ENCODE data around the gene CFAP99.

Gene CFAP99

DNA sequence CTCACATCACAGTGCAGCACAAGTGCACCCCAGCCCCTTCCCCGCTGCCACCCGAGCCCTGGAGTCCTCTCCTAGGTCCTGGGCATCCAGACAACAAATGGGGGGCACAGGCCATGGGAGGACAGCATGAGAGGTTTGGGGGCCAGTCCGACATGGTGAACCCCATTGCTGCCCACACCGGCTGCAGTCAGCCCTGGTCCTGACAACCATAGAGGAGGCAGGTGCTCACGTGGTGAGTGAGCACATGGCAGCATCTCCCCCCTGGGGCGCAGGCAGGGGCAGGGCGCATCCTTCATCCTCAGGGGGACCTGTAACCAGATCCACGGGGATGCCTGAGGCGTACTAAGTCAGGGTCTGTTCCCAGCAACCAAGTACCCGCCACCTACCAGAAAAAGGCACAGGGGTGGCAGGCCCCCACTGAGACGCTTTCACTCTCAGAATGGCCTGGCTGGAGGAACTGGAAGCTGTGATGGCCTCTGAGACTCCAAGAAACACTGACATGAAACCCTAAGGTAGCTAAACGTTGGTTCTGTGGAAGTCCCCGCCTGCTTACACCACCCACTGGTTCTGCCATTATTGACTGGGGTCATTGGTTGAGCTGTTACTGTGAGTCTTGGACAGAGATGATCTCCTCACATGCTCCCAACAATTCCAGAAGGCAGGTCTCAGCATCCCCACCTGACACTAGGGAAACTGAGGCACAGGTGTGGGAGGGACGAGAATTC lies 6.8 kb upstream of the CFAP99 start:
- H3K36me3 ChIP-seq (ENCODE audit: control insufficient read depth in 2 of 2, insufficient read depth in 2 of 2, low read length in 2 of 2): no peaks in the 10 kb centered on the region
- no peak overlapping the region for H3K4me3 ChIP-seq (ENCODE audit: low read length in 2 of 2)
- H3K4me1 ChIP-seq (ENCODE audit: control insufficient read depth, insufficient read depth, low read length): peaks cover 32% of the 10 kb centered on the region
- no peak overlapping the region for H3K27ac ChIP-seq (ENCODE audit: low read length)
- H3K9me3 ChIP-seq (ENCODE audit: control insufficient read depth in 2 of 2, low read length in 2 of 2): no peaks in the 10 kb centered on the region
- H3K27me3 ChIP-seq (ENCODE audit: control insufficient read depth in 1 of 2, insufficient read depth in 2 of 2, low read length in 2 of 2): peaks cover 10 to 15% of the 10 kb centered on the region in 2 donors
- no peak overlapping the region for H3K9ac ChIP-seq (ENCODE audit: low read length in 2 of 2)

DNA sequence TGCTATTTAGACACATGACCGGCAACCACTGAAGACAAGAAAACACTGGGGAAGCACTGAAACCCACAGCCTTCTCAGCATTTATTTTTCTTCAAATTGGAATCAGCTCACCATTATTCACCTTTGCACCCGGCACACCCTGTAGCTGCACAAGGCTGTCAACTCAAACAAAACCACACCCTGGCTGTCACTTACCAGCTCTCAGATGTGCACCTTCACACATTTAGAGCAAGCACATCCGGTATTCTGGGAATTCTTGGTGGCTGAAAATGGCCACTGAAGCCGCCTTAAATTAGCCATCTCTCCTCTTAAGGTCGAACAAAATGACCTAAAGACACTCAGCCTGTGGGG lies 6.2 kb upstream of the CFAP99 start:
- Histone ChIP-seq H3K9ac (ENCODE audit: low read length in 2 of 2) (no peak overlapping the region), H3K27ac (ENCODE audit: low read length) (no peak overlapping the region), H3K27me3 (ENCODE audit: control insufficient read depth in 1 of 2, insufficient read depth in 2 of 2, low read length in 2 of 2) (peaks cover 14 to 17% of the 10 kb centered on the region in 2 donors), H3K9me3 (ENCODE audit: control insufficient read depth in 2 of 2, low read length in 2 of 2) (no peaks in the 10 kb centered on the region), H3K4me3 (ENCODE audit: low read length in 2 of 2) (peak overlapping the region in 1 of 2 donors; percentile 64), H3K36me3 (ENCODE audit: control insufficient read depth in 2 of 2, insufficient read depth in 2 of 2, low read length in 2 of 2) (no peaks in the 10 kb centered on the region), H3K4me1 (ENCODE audit: control insufficient read depth, insufficient read depth, low read length) (peaks cover 36% of the 10 kb centered on the region)

DNA sequence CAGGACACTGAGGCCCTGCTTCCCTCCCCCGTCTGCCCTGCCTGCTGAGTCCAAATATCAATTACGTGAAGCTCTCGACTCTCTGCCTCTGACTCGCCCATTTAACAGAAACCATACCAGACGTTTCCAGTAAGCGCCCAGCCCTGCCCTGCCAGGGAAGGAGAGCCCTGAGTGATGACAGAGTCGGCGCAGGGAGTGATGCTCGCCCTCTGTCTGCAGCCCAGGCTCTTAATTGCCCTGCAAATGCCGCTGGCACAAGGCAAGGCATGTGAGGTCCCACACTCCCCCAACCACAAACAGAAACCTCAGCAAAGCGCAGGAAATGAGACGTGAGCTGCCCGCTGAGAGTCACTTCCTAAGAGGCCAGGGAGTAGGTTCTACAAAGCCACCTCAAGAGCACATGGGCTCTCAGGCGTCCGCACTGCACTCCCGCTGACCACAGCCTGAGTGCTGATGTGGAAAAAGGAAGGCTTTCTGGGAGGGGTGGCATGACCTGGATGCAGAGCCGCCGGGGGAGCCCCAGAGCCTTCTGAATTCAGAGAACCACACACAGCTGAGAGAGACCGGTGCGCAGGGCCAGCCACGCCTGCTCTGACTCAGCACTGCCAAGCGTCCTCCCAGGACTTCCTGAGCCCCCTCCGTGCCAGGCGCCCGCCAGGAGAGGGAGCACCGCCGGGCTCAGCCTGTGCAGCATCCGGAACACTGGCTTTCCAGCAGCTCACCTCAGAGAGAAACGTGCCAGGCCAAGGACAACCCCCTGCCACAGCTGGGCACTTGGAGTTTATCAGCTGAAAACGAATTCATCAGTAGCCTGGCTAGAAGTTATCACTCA lies 5.7 kb upstream of the CFAP99 start:
- H3K9me3 ChIP-seq (ENCODE audit: control insufficient read depth in 2 of 2, low read length in 2 of 2): no peaks in the 10 kb centered on the region
- H3K36me3 ChIP-seq (ENCODE audit: control insufficient read depth in 2 of 2, insufficient read depth in 2 of 2, low read length in 2 of 2): no peaks in the 10 kb centered on the region
- peak overlapping the region; percentile 18 for H3K27ac ChIP-seq (ENCODE audit: low read length)
- peaks cover 42% of the 10 kb centered on the region for H3K4me1 ChIP-seq (ENCODE audit: control insufficient read depth, insufficient read depth, low read length)
- H3K9ac ChIP-seq (ENCODE audit: low read length in 2 of 2): peak overlapping the region in 1 of 2 donors; percentile 51
- peaks cover 19% of the 10 kb centered on the region in 2 donors for H3K27me3 ChIP-seq (ENCODE audit: control insufficient read depth in 1 of 2, insufficient read depth in 2 of 2, low read length in 2 of 2)
- peak overlapping the region; percentile 24 to 64 for H3K4me3 ChIP-seq (ENCODE audit: low read length in 2 of 2)

DNA sequence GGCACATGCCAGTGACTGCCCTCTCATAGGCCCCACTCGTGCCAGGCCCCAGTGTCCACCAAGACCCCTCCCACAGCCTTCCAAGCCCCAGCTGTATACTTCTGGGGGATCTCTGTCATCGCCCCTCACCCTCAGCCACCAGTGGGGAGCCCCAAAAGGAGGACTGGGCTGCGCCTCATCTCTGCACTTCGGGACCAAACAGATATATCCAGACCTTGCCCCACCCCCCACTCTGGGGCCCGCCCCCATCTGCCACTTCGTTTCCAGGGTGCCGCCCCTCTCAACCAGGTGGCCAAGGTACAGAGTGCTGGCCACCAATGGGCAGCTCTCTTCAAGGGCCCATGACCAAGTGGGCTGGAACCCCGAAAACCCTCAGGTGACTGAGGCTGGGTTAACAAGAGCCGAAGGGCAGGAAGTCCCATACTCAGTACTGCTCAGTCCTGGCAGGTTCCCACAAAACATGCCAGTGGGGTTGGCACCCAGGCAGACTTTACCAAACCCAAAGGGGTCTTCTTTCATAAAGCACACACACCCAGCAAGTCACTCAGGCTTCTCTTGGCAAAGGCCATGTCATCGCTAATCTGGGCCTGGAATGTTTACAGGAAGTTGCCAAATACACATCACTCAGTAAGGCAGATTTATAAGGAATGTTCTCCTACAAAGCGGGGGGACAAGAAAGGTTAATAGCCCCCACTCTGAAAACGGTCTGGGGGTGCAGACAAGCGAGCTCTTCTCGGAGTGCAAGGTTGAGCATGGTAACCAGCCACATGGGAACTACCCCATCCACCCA lies 4.7 kb upstream of the CFAP99 start:
- Histone ChIP-seq H3K9ac (ENCODE audit: low read length in 2 of 2) (no peak overlapping the region), H3K4me3 (ENCODE audit: low read length in 2 of 2) (peak overlapping the region in 1 of 2 donors; percentile 64)

DNA sequence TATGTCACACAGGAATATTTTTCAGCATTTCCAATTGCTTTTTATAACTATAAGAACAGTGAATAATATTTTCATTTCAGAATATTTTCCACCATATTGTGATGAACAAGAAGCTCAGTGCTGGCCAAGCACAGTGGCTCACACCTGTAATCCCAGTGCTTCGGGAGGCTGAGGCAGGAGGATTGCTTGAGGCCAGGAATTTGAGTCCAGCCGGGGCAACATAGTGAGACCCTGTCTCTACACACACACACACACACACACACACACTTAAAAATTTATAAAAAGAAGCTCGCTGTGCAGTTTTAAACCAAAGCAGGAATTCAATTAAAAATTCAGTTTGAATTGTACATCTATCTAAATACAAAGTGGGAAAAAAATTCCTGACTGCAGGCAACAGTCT lies 3.5 kb upstream of the CFAP99 start:
- no peak overlapping the region for H3K9ac ChIP-seq (ENCODE audit: low read length in 2 of 2)
- no peak overlapping the region for H3K27ac ChIP-seq (ENCODE audit: low read length)
- H3K9me3 ChIP-seq (ENCODE audit: control insufficient read depth in 2 of 2, low read length in 2 of 2): no peaks in the 10 kb centered on the region
- peaks cover 51% of the 10 kb centered on the region for H3K4me1 ChIP-seq (ENCODE audit: control insufficient read depth, insufficient read depth, low read length)
- no peaks in the 10 kb centered on the region for H3K36me3 ChIP-seq (ENCODE audit: control insufficient read depth in 2 of 2, insufficient read depth in 2 of 2, low read length in 2 of 2)
- no peak overlapping the region for H3K4me3 ChIP-seq (ENCODE audit: low read length in 2 of 2)
- peaks cover 26 to 28% of the 10 kb centered on the region in 2 donors for H3K27me3 ChIP-seq (ENCODE audit: control insufficient read depth in 1 of 2, insufficient read depth in 2 of 2, low read length in 2 of 2)

More for the DNA sequence above, 4.7 kb upstream of the CFAP99 start:
- peaks cover 19 to 20% of the 10 kb centered on the region in 2 donors for H3K27me3 ChIP-seq (ENCODE audit: control insufficient read depth in 1 of 2, insufficient read depth in 2 of 2, low read length in 2 of 2)
- no peaks in the 10 kb centered on the region for H3K36me3 ChIP-seq (ENCODE audit: control insufficient read depth in 2 of 2, insufficient read depth in 2 of 2, low read length in 2 of 2)
- H3K9me3 ChIP-seq (ENCODE audit: control insufficient read depth in 2 of 2, low read length in 2 of 2): no peaks in the 10 kb centered on the region
- H3K27ac ChIP-seq (ENCODE audit: low read length): peak overlapping the region; percentile 18
- peaks cover 46% of the 10 kb centered on the region for H3K4me1 ChIP-seq (ENCODE audit: control insufficient read depth, insufficient read depth, low read length)

DNA sequence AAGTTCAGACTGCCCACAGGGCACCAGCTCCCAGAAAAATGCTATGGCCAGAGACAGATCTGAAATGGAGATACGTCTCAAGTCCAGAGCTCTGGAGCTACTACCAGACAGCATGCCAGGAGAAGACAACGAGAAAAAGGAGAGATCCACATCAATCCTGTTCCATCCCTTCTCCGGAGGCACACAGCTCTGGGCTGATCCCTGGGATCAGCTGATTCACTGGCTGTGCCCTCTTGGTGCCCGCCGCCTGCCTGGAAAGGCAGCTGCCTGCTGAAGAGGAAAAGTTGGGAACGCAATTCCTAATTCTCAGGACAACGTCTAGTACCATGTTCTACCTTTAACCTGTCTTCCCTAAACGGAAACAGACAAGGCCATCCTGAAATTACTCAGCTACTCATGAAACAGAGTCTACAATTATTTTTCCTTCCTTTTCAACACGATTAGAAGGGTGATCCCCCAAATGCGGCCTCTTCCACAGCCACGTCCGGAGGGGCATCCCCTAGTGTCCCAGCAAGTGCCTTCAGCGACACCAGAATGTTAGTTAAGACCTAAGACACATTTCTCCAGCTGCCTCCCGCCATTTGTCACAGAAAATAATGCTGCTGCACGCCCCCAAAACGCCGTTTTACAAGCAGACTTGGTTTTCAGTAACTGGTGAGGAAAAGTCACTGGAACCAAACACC lies 2.7 kb upstream of the CFAP99 start:
- no peaks in the 10 kb centered on the region for H3K9me3 ChIP-seq (ENCODE audit: control insufficient read depth in 2 of 2, low read length in 2 of 2)
- peaks cover 51% of the 10 kb centered on the region for H3K4me1 ChIP-seq (ENCODE audit: control insufficient read depth, insufficient read depth, low read length)
- no peak overlapping the region for H3K27ac ChIP-seq (ENCODE audit: low read length)
- peaks cover 32 to 36% of the 10 kb centered on the region in 2 donors for H3K27me3 ChIP-seq (ENCODE audit: control insufficient read depth in 1 of 2, insufficient read depth in 2 of 2, low read length in 2 of 2)
- peak overlapping the region in 1 of 2 donors; percentile 78 for H3K4me3 ChIP-seq (ENCODE audit: low read length in 2 of 2)
- H3K36me3 ChIP-seq (ENCODE audit: control insufficient read depth in 2 of 2, insufficient read depth in 2 of 2, low read length in 2 of 2): no peaks in the 10 kb centered on the region
- no peak overlapping the region for H3K9ac ChIP-seq (ENCODE audit: low read length in 2 of 2)

DNA sequence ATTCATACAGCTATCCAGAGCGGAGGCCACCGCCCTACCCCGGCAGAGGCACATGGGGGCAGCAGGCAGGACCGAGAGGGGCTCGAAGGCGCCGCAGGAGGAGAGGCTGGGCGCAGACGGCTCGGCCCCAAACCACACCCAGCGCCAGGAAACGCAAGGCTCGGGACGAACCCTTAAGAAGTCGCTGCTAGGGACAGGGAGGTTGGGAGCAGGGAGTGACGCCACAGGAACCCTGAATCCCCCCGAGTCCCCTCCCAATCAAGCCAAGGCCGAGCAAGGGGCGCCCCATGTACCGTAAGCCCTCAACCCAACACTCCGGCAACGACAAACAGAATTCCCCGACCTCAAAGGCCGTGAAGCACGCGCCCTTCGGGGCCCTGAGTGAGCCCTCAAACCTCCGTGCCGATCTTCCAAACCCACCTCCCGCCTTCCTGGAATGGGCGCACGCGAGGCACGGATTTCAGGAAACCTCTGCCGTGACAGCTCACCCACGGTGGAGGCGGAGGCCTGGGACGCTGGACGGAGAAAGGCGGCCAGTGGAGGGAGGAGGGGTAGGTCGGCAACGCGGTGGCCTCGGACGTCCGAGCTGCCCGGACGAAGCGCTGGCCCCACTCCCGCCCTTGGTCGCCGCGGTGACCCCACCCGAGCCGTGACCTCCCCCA lies 2.1 kb upstream of the CFAP99 start:
- H3K9me3 ChIP-seq (ENCODE audit: control insufficient read depth in 2 of 2, low read length in 2 of 2): no peaks in the 10 kb centered on the region
- H3K4me1 ChIP-seq (ENCODE audit: control insufficient read depth, insufficient read depth, low read length): peaks cover 49% of the 10 kb centered on the region
- peaks cover 34 to 40% of the 10 kb centered on the region in 2 donors for H3K27me3 ChIP-seq (ENCODE audit: control insufficient read depth in 1 of 2, insufficient read depth in 2 of 2, low read length in 2 of 2)
- peak overlapping the region in 1 of 2 donors; percentile 78 for H3K4me3 ChIP-seq (ENCODE audit: low read length in 2 of 2)
- H3K27ac ChIP-seq (ENCODE audit: low read length): no peak overlapping the region
- no peaks in the 10 kb centered on the region for H3K36me3 ChIP-seq (ENCODE audit: control insufficient read depth in 2 of 2, insufficient read depth in 2 of 2, low read length in 2 of 2)
- no peak overlapping the region for H3K9ac ChIP-seq (ENCODE audit: low read length in 2 of 2)

DNA sequence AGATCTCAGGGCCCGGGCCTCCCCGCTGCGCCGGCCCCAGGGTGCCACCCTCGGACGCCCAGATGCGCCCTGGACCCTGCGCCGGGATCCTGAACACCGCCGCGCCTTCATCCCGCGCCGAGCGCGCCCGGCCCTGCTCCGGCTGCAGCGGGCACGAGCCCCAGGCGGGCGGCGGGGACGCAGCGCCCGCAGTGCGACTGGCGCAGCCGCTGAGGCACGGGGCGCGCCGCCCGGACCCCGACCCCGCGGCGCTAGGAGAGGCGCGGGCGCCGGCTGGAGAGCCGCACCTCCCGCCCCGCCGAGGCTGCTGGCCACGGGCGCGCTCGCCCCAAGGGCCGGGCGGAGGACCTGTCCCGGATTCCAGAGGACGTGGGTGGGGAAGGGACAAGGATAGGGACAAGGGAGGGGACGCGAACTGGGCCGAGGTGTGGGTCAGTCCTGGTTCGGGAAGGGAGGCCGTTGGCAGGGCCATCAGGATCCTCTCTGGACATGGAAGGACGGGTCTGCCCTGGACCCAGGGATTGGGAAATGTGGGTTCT lies 1.5 kb upstream of the CFAP99 start:
- no peaks in the 10 kb centered on the region for H3K9me3 ChIP-seq (ENCODE audit: control insufficient read depth in 2 of 2, low read length in 2 of 2)
- no peak overlapping the region for H3K27ac ChIP-seq (ENCODE audit: low read length)
- H3K4me1 ChIP-seq (ENCODE audit: control insufficient read depth, insufficient read depth, low read length): peaks cover 43% of the 10 kb centered on the region
- peak overlapping the region; percentile 51 to 78 for H3K4me3 ChIP-seq (ENCODE audit: low read length in 2 of 2)
- no peaks in the 10 kb centered on the region for H3K36me3 ChIP-seq (ENCODE audit: control insufficient read depth in 2 of 2, insufficient read depth in 2 of 2, low read length in 2 of 2)
- peaks cover 40 to 46% of the 10 kb centered on the region in 2 donors for H3K27me3 ChIP-seq (ENCODE audit: control insufficient read depth in 1 of 2, insufficient read depth in 2 of 2, low read length in 2 of 2)
- no peak overlapping the region for H3K9ac ChIP-seq (ENCODE audit: low read length in 2 of 2)

DNA sequence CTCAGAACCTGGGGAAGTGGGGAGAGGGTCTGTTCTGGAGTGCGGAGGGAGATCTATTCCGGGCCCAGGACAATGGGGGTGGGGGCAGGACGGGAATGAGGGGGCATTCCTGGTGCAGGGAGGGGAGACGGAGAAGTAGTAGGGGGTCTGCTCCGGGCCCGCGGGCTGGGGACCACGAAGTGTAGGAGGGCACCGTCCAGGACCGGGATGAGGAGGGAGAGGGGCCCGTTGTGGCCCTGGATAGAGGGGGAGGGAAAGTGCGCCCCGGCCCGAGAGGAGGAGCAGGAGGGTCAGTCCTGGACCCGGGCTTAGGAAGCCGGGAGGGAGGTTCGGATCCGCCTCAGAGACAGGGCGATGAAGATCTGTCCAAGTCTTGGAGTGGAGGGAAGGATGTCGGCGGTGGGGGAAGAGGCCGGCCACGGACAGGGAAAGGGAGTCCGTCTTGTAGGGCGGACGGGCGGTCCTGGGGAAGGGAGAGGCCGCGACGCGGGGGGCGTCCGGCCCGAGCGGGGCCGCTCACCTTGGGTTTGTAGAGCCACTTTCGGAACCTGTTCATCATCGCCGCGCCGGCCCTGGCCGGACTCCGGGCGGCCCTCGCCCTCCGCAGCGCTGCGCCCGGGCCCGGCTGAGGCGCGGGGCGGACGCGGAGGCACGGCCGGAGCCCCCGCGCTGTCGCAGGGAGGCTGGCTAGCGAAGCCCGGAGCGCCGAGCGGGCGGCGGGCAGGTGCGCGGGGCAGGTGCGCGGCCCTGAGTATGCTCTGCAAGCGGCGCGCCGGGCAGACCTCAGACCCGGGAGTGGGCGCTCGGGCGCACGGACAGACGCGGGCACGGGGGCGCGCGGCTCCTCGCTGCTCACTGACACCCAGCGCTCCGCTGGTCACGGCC lies 748 bp upstream of the CFAP99 start, which contains the start of gene ZFYVE28:
Gene ZFYVE28 (minus strand): TSS at position 881 of the 885 bp plus-strand sequence. CDS start 322 bp downstream, at position 559.
- Histone ChIP-seq H3K27me3 (ENCODE audit: control insufficient read depth in 1 of 2, insufficient read depth in 2 of 2, low read length in 2 of 2) (peaks cover 47 to 52% of the 10 kb centered on the region in 2 donors), H3K27ac (ENCODE audit: low read length) (no peak within 1 kb of the TSS), H3K9ac (ENCODE audit: low read length in 2 of 2) (peak within 1 kb of the TSS in 1 of 2 donors; percentile 29), H3K4me1 (ENCODE audit: control insufficient read depth, insufficient read depth, low read length) (peaks cover 37% of the 10 kb centered on the region), H3K9me3 (ENCODE audit: control insufficient read depth in 2 of 2, low read length in 2 of 2) (no peaks in the 10 kb centered on the region), H3K36me3 (ENCODE audit: control insufficient read depth in 2 of 2, insufficient read depth in 2 of 2, low read length in 2 of 2) (no peaks in the 10 kb centered on the region), H3K4me3 (ENCODE audit: low read length in 2 of 2) (peak within 1 kb of the TSS; percentile 51 to 78)

Data from stomach smooth muscle (tissue), 2 donors.